ENCODE results near the gene BTBD18.
A peak's percentile ranks its signal among the peaks of the same experiment; 100 is the strongest.
"Not testable (repeated sequence)": the region's sequence is repeated elsewhere in the genome, so short reads cannot be mapped to it uniquely, and the experiment has no call there.

The BTBD18 gene

GRCh38 chr11:57732661-57733060 lies 19.0 kb downstream of the BTBD18 start:
- TF ChIP-seq ZNF274 (IDR thresholded peaks at IDR 0.05; ENCODE audit: low read depth, low read length), result no peak
- H3K4me3 ChIP-seq (ENCODE audit: low read length), result no peak overlapping the region

GRCh38 chr11:57729479-57729878 lies 22.1 kb downstream of the BTBD18 start:
- TF ChIP-seq ZNF274 (IDR thresholded peaks at IDR 0.05; ENCODE audit: low read depth, low read length), result no peak
- no peak overlapping the region for H3K4me3 ChIP-seq (ENCODE audit: low read length)

DNA sequence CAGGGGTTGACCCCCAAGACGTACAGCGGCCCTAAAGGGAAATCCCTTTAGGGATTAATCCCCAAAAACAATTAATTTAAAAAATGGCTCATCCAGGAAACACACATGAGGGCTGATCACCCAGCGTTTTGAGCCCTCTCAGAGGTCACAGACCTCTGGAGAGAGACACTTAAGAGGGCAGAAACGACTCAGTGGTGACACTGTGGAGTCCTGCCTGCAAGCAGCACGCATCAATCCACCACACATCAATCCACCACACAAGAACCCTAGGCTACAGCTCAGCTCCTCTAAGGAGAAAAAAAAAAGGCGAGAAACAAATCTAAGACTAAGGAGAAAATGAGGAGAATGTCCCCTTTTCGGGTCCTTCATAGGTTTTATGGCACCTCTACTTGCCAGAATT lies 22.8 kb downstream of the BTBD18 start:
- no peak overlapping the region for H3K4me3 ChIP-seq (ENCODE audit: low read length)
- no peak for TF ChIP-seq ZNF274 (IDR thresholded peaks at IDR 0.05; ENCODE audit: low read depth, low read length)

GRCh38 chr11:57727185-57727584 lies 24.4 kb downstream of the BTBD18 start:
- TF ChIP-seq ZNF274 (IDR thresholded peaks at IDR 0.05; ENCODE audit: low read depth, low read length), result no peak
- no peak overlapping the region for H3K4me3 ChIP-seq (ENCODE audit: low read length)

DNA sequence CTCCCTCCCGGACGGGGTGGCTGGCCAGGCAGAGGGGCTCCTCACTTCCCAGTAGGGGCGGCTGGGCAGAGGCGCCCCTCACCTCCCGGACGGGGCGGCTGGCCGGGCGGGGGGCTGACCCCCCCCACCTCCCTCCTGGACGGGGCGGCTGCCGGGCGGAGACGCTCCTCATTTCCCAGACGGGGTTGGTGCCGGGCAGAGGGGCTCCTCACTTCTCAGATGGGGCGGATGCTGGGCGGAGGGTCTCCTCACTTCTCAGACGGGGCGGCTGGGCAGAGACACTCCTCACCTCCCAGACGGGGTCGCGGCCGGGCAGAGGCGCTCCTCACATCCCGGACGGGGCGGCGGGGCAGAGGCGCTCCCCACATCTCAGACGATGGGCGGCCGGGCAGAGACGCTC lies 34.9 kb downstream of the BTBD18 start:
- not testable (repeated sequence) for H3K4me3 ChIP-seq (ENCODE audit: low read length)

- no peak for TF ChIP-seq ZNF274 (IDR thresholded peaks at IDR 0.05; ENCODE audit: low read depth, low read length)
- peak overlapping the region; percentile 94 for H3K4me3 ChIP-seq (ENCODE audit: low read length)
Measured at GRCh38 chr11:57713835-57714234, 37.8 kb downstream of the BTBD18 start.

- H3K4me3 ChIP-seq (ENCODE audit: low read length), result peak within 1 kb of the TSS; percentile 94
- no peak for TF ChIP-seq ZNF274 (IDR thresholded peaks at IDR 0.05; ENCODE audit: low read depth, low read length)
Measured at GRCh38 chr11:57712256-57713150, 39.1 kb downstream of the BTBD18 start, which contains the start of gene TMX2. TMX2 (plus strand) TSS chr11:57712593; CDS start chr11:57712619, 26 bp downstream.

- TF ChIP-seq ZNF274 (IDR thresholded peaks at IDR 0.05; ENCODE audit: low read depth, low read length), result no peak
- peak within 1 kb of the TSS; percentile 94 for H3K4me3 ChIP-seq (ENCODE audit: low read length)
Measured at GRCh38 chr11:57711414-57712255, 40.0 kb downstream of the BTBD18 start, which contains the start of gene MED19. MED19 (minus strand) TSS chr11:57712215; CDS start chr11:57712179, 36 bp downstream.

DNA sequence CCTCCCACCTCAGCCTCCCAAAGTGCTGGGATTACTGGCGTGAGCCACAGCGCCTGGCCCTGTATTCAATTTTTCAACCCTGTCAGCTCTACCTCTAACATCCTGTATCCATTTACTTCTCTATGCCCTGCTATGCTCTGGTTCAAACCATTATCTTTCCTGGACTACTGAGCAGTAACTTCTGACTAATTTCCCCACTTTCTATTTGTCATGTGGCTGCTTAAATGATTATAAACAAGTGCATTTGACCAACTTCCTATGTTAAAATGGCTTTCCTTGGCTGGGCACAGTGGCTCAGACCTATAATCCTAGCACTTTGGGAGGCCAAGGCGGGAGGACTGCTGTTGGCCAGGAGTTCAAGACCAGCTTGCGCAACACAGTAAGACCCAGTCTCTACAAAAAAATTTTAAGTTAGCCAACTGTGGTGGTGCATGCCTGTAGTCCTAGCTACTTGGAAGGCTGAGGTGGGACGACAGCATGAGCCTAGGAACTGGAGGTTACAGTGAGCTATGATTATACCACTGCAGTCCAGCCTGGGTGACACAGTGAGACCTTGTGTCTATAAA lies 41.7 kb downstream of the BTBD18 start:
- no peak overlapping the region for H3K4me3 ChIP-seq (ENCODE audit: low read length)
- no peak for TF ChIP-seq ZNF274 (IDR thresholded peaks at IDR 0.05; ENCODE audit: low read depth, low read length)

DNA sequence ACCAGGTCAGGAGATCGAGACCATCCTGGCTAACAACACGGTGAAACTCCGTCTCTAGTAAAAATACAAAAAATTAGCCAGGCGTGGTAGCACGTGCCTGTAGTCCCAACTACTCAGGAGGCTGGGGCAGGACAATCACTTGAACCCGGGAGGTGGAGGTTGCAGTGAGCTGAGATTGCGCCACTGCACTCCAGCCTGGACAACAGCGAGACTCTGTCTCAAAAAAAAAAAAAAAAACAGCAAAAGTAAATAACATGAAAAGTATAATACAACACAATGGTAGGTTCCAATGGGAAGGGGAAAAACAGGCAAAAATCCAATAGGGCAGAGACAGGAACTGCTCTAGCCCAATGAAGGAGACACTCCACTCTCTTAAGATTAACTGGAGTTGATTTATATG lies 46.2 kb downstream of the BTBD18 start:
- not testable (repeated sequence) for H3K4me3 ChIP-seq (ENCODE audit: low read length)

DNA sequence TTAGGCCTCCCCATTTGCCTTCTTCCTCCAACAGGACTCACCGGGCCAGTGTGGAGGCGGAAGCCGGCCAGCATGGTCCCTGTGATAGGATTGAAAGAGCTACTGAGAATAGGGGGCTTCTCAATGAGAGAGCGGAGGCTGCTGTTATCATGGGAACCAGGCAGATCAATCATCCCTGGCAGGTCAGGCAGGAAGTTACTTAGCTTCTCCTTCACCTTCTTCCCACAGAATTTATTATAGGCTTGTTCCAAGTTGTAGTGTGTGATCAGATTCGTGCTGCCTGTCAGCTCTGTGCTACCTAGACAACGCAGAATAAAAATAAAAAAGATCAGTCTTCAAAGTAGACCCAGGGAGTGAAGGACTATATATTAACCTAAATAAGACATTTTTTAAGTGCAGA lies 46.7 kb downstream of the BTBD18 start:
- H3K4me3 ChIP-seq (ENCODE audit: low read length), result no peak overlapping the region
- TF ChIP-seq ZNF274 (IDR thresholded peaks at IDR 0.05; ENCODE audit: low read depth, low read length), result no peak

DNA sequence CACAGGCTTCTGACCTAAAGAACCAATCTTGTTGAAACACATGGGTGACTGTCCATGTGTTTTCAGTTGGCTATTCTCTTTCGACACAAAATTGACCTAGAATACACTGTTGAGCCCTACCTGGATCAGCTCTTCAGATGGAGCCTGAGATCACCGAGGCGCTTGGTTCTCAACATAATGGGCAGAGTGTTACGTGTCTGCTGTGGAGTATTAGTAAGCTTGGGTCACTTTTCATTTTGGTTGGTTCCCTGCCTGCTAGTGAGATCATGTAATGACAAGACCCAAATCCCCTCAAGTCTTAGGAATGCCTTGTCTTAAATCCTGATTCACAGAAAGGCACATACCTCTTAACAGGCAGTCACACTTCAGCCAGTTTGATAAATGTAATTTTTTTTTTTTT lies 48.3 kb downstream of the BTBD18 start:
- TF ChIP-seq ZNF274 (IDR thresholded peaks at IDR 0.05; ENCODE audit: low read depth, low read length), result no peak
- no peak overlapping the region for H3K4me3 ChIP-seq (ENCODE audit: low read length)

GRCh38 chr11:57700425-57700824 lies 51.2 kb downstream of the BTBD18 start:
- no peak for TF ChIP-seq ZNF274 (IDR thresholded peaks at IDR 0.05; ENCODE audit: low read depth, low read length)
- no peak overlapping the region for H3K4me3 ChIP-seq (ENCODE audit: low read length)

GRCh38 chr11:57699813-57700212 lies 51.8 kb downstream of the BTBD18 start:
- TF ChIP-seq ZNF274 (IDR thresholded peaks at IDR 0.05; ENCODE audit: low read depth, low read length), result no peak
- no peak overlapping the region for H3K4me3 ChIP-seq (ENCODE audit: low read length)

Data from GM08714 (cell line).